H1 (cell line): ENCODE measurements around the gene MYO1A.

Experiments used
- BRCA1 ChIP-seq: IDR thresholded peaks from 2 replicates; pipeline ENCODE4 v1.6.1; 2012; ENCODE audit warnings: low read depth, low read length, improper control_type of control experiment
- CEBPB ChIP-seq: IDR thresholded peaks from 2 replicates; pipeline ENCODE4 v1.6.1; 2012; ENCODE audit warnings: low read depth, low read length
- EGR1 ChIP-seq: IDR thresholded peaks from 2 replicates; pipeline ENCODE4 v1.6.1; 2011; ENCODE audit warnings: low read depth, low read length, borderline replicate concordance
- EP300 ChIP-seq, 2 experiments: IDR thresholded peaks; 1 replicate in 1 of 2; 2 replicates in 1 of 2; pipeline ENCODE4 v1.6.1; 2011 to 2012; ENCODE audit warnings: low read depth in 2 of 2, low read length in 2 of 2, mild to moderate bottlenecking in 2 of 2, borderline replicate concordance in 1 of 2, inconsistent platforms in 1 of 2, moderate library complexity in 1 of 2
- GABPA ChIP-seq: IDR thresholded peaks from 2 replicates; pipeline ENCODE4 v1.6.1; 2011; ENCODE audit warnings: mild to moderate bottlenecking, low read length, moderate library complexity, borderline replicate concordance; ENCODE audit not compliant: insufficient read depth
- RBBP5 ChIP-seq: IDR thresholded peaks from 2 replicates; pipeline ENCODE4 v1.7.1; 2012; ENCODE audit warnings: low read depth, mild to moderate bottlenecking, inconsistent platforms, low read length, moderate library complexity, borderline replicate concordance
- TEAD4 ChIP-seq: IDR thresholded peaks from 2 replicates; pipeline ENCODE4 v1.6.1; 2012; ENCODE audit warnings: low read depth, low read length, inconsistent platforms, mixed read lengths
- TF ChIP-seq, protein P1 (sequence below), 3 experiments: IDR thresholded peaks; 1 replicate in 2 of 3; 2 replicates in 1 of 3; pipeline versions ENCODE4 v1.5.1 to v1.6.1; 2011; ENCODE audit warnings: low read length in 3 of 3, mild to moderate bottlenecking in 3 of 3, inconsistent platforms in 2 of 3, low read depth in 1 of 3, moderate library complexity in 1 of 3; ENCODE audit not compliant: insufficient read depth in 1 of 3; ENCODE audit errors: control extremely low read depth in 1 of 3

DNA sequence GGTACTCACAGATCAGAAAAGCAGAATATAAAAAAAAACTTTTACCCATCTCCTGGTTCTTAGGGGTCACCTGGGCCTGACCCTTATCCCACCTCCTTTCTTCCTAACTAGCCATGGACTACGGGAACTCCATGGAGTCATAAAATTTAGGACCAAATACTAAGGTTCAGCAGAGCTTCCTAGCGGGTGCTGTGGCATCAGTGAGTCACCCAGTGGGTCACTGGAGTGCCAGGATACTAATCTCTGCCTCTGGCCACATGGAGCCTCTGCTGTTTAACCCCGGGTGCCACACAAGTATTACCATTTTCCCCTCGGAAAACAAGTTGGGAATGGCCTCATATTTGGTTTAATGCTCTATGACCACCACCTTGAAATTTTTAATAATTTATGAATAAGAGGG is 50.5 kb downstream of the MYO1A start:
- TF ChIP-seq EP300 (IDR thresholded peaks at IDR 0.05; ENCODE audit: borderline replicate concordance in 1 of 2, low read depth in 2 of 2, low read length in 2 of 2) (no peak), TEAD4 (no peak), RBBP5 (no peak), GABPA (no peak), CEBPB (no peak), BRCA1 (no peak), EGR1 (no peak)
- TF ChIP-seq, protein P1, sequence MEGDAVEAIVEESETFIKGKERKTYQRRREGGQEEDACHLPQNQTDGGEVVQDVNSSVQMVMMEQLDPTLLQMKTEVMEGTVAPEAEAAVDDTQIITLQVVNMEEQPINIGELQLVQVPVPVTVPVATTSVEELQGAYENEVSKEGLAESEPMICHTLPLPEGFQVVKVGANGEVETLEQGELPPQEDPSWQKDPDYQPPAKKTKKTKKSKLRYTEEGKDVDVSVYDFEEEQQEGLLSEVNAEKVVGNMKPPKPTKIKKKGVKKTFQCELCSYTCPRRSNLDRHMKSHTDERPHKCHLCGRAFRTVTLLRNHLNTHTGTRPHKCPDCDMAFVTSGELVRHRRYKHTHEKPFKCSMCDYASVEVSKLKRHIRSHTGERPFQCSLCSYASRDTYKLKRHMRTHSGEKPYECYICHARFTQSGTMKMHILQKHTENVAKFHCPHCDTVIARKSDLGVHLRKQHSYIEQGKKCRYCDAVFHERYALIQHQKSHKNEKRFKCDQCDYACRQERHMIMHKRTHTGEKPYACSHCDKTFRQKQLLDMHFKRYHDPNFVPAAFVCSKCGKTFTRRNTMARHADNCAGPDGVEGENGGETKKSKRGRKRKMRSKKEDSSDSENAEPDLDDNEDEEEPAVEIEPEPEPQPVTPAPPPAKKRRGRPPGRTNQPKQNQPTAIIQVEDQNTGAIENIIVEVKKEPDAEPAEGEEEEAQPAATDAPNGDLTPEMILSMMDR (IDR thresholded peaks at IDR 0.05; ENCODE audit: control extremely low read depth in 1 of 3, insufficient read depth in 1 of 3, low read depth in 1 of 3, low read length in 3 of 3): no peak
